GM18907 (cell line): Measurements from ENCODE around the gene SPRED3.
"Not testable (repeated sequence)": the region's sequence is repeated elsewhere in the genome, so short reads cannot be mapped to it uniquely, and the experiment has no call there.

Experiments
- ATAC-seq: cut with Tn5 transposase; IDR thresholded peaks from one replicate; pipeline ENCODE4 v1.9.1; 2021; ENCODE audit warnings: mild to moderate bottlenecking, moderate library complexity; ENCODE audit not compliant: unreplicated experiment

SPRED3 gene

DNA sequence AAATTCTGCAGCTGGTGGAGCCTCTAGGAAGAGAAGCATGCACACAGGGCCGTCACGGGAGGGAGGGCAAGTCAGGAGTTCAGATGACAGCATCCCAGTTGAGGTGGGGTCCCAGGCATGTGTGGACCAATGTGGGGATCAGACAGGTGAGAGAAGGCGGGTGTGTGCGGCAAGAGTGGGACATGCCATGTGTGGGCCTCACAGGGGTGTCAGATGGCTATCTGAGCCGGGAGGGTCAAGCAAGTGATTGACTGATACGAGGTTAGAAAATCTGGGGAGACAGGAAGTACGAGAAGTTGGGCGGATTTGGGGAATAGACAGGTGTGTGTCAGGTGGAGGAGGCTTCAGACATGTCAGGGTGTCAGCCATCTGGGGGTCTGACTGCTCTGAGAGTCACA, 28.6 kb downstream of the SPRED3 start:
- no peak for ATAC-seq

DNA sequence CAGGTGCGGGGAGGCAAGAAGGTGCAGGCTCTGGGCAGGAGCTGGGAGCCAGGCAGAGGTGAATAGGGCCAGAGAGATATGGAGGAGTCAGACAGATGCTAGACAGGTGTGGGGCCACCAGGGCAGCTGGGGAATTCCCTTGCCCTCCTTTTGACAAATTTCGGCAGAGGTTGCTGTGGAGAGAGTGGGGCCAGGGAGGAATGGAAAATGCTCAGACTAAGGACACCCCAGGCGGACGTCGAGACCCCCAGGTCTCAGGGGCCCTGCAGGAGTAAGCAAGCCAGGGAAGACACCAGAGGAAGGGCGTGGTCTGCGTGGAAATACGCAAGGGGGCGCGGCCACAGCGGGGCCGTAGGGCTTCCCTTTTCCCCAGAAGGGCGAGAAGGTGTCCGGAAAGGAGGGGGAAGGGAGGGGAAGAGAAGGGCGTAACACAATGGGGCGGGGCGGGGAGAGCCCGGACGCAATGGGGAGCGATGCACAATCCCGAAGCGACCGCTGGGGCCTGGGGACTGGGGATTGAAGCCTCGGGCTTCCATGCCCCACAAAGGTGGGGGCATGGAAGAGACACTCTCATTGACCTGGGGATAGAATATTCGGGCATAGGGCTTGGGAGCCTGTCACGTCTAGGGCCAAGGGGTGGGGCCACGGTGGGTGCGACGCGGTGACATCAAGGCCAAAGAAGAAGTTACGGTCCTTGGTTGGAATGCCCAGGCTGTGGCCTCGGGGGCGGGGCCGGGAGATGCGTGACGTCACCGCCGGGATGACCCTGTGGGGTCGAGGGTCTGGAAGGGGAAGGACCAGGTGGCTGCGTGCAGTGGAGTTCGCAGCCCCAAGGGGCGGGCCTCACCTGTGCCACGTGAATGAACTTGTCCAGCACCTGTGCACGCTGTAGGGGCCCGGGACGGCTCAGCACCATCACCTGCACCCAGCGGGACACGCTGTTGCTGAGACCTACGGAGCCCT, 29.3 kb downstream of the SPRED3 start:
- ATAC-seq = no peak

DNA sequence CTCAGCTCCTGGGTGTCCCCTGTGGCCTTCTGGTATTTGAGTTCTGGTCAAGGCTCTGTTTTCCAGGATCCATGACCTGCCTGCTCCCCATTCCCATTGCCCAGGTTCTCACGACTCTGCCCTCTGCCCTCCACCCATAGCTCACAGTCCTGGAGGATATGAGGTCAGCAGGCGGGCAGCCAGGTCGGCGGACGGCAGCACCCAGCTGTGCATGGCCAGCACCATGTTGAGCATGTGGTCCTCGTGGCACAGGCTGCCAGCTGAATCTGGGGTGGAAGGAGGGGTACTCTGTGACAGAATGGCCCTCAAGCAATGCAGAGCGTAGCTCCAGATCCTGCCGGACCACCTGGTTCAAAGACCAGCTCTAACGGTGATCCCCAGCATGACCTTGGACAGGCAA, 32.4 kb downstream of the SPRED3 start:
- ATAC-seq = no peak

DNA sequence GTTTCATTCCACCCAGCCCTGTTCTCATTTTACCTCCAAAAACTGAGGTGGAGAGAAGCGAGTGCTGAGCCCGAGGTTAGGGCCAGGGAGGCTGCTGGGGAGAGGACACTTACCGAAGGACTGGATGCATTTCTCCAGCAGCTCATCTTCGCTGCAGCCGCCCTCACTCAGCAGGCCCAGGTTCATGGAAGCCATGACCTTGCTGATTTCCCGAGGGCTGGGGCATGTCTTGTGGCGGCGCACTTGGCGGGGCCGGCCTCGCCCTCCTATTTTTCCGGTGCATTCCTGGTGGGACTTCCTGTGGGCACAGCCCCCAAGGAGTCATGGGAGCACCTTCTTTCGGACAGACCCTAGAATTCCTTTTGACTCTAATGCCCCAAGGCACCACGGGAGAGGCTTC, 33.4 kb downstream of the SPRED3 start:
- ATAC-seq = no peak

DNA sequence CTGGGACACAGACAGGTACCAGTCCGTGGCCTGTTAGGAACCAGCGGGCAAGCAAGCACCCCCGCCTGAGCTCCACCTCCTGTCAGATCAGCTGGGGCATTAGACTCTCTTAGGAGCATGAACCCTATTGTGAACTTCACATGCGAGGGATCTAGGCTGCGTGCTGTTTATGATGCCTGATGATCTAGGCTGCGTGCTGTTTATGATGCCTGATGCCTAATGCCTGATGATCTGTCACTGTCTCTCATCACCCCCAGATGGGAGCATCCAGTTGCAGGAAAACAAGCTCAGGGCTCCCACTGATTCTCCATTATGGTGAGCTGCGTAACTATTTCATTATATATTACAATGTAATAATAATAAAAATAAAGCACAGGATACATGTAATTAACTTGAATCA, 33.9 kb downstream of the SPRED3 start:
- no peak for ATAC-seq

DNA sequence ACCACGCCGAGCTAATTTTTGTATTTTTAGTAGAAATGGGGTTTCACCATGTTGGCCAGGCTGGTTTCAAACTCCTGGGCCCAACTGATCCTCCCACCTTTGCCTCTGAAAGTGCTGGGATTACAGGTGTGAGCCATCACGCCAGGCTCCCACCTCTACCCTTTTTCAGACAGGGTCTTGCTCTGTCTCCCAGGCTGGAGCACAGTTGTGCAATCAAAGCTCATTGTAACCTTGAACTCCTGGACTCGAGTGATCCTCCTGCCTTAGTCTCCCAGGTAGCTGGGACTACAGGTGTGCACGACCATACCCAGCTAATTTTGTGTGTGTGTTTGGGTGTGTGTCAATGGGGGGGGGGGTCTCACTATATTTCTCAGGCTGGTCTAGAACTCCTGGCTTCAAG, 35.8 kb downstream of the SPRED3 start:
- no peak for ATAC-seq

DNA sequence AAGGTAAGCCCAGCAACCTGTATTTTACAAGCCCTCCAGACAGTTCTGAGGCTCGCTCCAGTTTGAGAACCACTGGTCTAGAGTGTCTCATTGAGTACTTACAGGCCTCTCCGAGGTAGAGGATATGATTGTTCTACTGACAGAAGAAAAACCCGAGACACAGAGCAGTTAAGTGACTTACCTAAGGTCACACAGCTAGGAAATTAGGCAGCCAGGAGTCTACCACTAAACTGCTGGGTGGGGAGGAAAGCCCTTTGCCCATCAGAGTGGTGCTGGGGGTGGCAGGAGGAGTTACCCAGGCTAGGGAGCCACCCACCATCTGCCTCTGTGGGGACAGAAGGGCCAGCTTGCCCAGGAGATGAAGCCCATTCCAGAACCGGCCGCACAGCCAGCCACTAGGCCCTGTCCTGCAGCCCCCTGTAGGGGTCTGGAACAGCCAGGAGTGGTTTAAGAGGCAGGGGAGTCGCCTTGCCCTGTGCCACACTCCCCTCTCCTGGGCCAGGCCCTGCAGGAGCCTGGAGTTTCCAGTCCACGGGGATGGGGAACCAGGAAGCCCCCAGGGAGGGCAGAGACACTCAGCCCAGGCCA, 36.8 kb downstream of the SPRED3 start:
- ATAC-seq = no peak

DNA sequence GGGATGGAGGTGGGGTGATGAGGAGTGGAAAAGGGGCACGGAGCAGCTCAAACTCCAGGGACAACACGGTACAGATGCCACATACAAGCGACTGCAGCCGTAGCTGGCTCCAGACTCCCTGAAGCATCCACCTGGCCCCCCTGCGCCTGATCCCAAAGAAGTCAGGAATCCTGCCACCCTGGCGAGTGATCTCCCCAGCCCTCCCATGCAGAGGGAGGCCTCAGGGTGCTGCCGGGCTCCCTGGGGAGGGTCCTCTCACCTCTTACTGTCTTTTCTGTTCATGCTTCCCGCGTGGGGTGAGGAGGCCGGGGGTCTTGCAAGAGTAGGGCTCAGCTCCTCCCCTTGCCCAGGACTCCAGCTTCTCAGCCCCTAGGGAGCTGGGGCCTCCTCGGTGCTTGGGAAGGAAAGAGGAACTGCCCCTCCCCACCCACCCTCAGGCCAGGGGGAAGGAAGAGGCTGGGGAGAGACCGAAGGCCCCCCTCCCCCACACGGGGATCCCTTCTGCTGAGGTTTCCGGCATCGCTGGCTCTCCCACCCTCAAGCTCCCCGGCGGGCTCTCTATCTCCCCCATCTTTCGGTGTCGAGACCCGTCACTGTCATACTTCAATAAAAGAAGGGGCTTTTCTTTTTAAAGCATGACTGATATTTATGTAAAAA, 37.4 kb downstream of the SPRED3 start, which contains the start of gene RASGRP4:
Gene RASGRP4, minus strand, starts transcription at position 410 of the 657 bp plus-strand sequence. Its CDS starts 128 bp downstream, at position 282.
- ATAC-seq = no peak

DNA sequence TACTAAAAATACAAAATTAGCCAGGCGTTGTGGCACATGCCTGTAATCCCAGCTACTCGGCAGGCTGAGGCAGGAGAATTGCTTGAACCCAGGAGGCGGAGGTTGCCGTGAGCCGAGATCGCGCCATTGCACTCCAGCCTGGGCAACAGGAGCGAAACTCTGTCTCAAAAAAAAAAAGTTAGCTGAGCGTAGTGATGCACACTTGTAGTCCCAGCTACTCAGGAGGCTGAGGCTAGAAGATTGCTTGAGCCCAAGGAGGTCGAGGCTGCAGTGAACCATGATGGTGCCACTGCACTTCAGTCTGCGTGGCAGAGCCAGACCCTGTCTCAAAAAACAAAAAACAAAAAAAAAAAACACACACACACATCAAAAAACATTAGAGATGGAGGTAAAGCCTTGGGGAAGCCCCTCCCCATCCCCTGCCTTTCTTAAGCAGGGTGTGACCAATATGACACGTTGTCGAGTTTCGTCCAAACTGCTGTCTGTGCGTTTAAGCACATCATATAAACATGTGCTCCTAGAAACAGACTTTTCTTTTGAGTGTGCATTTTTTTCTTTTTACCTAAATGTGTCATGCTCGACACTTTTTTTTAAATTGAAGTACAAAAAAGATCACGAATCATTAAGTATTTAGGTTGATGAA, 38.7 kb downstream of the SPRED3 start:
- ATAC-seq = not testable (repeated sequence)

DNA sequence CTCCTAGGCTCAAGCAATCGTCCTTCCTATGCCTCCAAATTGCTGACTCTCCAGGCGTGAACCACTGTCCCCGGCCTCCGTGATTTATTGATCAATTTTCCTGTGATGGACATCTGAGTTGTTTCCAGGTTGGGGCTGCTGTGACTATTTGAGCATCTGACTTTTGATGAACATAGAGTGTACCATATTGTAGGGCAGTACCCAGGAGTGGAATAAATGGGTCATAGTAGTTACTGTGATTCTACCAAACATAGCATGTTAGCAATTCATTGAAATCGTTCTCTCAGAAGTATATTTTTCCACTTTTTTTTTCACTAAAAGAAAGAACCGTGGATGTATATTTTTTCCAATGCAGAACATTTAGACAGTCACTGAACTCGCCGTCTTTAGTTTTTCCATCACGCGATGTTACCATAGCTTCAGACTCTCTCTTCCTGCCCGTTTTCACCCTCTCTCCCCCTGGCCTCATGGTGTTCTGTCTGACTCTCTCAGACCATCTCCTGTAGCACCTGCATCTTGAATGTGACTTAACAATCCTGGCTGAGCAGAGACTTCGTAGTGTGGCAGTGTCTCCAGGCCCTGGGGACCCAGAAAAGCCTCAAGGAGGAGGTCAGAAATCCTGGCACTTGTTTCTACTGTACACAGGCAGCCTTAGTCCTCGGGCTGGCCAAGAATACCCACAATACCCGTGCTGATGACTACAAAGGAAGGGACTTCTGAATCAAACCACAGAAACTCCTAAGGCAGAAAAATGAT, 40.7 kb downstream of the SPRED3 start:
- ATAC-seq = no peak

DNA sequence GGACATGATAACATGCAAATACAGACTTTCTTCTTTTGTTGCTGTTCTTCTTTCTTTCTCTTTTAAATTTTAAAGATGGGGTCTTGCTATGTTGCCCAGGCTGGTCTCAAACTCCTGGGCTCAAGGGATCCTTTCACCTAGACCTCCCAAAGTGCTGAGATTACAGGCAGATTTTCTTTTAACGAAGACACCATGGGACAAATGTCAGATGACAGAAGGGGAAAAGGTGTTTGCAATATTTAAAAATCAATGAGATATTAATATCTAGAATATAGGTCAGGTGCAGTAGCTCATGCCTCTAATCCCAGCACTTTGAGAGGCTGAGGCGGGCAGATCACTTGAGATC, 41.3 kb downstream of the SPRED3 start:
- no peak for ATAC-seq

DNA sequence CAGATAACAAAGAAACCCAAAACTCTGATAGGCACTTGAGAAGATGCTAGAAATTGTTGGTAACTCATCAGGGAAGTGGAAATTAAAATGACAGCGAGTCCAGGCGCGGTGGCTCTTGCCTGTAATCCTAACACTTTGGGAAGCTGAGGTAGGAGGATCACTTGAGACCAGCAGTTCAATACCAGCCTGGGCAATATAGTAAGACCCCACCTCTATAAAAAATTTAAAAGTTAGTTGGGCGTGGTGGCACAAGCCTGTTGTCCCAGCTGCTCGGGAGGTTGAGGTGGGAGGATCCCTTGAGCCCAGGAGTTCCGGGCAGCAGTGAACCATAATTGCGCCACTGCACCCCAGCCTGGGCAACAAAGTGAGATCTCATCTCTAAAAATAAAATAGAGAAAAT, 42.4 kb downstream of the SPRED3 start:
- no peak for ATAC-seq

DNA sequence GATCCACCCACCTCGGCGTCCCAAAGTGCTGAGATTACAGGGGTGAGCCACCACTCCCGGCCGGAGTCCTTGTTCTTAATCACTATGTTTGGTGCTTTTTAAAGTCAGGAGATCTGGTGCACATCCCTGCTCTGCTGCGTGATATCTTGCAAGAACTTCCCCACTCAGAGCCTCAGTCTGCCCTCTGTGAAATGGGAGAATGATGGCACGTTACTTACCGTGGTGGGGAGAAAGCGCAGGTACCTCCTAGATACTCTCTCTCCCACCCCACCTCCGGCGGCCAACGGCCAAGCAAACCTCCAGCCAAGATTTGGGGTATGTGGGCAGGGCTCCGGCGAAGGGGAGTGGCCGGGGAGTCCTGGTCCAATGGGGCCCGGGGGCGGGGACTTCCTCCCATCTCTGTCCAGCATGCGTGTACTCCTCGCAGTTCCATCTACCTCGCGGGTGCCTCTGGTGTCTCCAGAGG, 44.8 kb downstream of the SPRED3 start, which contains the start of gene RYR1:
Gene RYR1, plus strand, starts transcription at position 424 of the 466 bp plus-strand sequence. CDS start 139 bp downstream, outside the sequence.
- ATAC-seq = no peak

DNA sequence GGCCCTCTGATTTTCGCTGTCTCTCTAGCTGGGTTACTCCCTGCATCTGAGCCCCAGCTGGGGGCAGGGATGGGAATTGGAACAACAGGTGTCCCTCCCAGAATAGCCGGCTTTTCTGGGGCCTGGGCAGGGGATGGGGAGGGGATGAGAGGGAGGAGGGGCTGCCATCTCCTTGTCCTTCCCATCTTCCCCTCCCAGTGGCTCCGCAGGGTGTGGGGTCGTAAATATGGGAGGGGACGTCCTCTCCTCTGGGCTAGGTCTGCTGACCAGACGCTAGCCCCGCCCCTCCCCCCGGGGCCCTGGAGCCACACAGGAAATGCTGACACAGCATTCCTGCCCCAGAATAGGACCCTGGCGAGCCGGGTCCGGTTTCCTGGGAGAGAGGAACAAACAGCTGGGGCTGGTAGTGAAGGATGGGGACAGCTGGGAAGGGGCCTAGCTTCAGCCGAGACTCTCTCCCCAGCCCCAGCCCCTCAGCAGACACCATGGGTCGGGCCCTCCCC, 46.1 kb downstream of the SPRED3 start:
- no peak for ATAC-seq

DNA sequence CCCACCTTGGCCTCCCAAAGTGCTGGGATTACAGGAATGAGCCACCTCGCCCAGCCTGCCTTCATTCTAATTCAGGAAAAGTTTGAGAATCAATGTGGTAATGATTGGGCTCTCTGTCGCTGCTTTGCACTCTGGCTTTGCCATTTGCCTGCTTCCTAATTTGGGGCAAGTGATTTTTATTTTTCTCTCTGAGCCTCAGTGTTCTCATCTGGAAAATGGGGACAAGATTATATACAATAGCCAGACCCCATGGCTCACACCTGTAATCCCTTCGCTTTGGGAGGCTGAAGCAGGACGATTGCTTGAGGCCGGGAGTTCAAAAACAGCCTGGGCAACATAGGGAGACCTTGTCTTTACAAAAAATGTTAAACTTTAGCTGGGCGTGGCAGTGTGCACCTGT, 48.8 kb downstream of the SPRED3 start:
- ATAC-seq = no peak

DNA sequence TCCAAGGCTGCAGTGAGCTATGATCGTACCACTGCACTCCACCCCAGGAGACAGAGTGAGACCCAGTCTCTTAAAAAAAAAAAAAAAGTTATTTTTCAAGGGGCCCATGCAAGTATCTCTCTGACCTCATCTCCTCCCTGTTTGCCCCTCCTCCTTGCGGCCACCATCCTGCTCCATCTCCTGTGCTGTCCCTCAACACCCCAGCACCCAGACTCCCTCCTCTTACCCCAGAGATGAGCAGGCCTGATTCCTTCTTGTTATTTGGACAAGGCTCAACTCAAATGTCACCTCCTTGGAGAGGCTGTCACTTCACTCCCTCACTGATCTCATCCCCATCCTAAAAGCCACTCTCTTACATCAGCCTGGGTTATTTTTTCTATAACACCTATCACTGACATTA, 49.4 kb downstream of the SPRED3 start:
- ATAC-seq = no peak

DNA sequence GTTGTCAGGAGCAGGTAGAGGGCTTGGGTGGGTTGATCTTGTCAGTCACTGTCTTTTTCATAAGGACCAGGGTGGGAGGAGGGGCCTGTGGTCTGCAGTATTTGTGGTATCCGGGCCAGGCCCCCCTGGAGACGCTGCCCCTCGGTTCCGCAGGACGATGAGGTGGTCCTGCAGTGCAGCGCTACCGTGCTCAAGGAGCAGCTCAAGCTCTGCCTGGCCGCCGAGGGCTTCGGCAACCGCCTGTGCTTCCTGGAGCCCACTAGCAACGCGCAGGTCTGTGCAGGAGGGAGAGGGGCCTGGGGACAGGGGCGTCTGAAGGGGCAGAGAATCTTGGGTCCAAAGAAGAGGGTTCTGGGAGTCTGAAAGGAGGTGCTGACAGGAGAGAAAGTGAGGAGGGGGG, 52.1 kb downstream of the SPRED3 start:
- no peak for ATAC-seq

DNA sequence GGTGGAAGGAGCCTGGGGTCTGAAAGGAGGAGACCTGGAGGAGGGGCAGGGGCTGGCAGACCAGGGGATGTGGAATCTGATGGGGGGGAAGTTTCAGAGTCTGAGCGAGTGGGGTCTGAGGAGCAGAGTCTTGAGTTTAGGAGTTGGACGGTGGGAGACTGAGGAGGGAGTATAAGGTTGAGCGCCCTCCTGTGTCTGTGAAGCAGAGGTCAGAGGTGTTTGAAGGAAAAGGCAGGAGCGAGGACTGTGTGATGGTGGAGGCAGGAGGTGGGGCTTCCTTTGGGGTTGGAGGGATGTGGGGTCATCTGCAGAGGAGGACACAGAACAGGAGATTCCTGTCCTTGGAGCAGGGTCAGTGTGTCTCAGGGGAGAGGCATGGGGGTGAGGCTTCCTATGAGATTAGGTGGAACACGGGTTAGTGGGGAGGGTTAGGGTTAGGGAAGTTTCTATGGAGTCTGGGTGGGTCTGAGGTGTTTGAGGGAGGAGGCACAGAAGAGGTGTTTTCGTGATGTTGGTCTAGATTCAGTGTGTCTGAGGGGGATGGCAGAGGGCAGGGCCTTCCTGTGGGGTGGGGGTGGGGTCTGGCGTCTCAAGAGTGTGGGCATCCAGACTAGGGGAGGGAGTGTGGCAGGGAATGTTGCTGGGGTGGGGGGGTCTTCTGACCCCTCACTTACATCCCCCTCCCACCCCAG, 53.3 kb downstream of the SPRED3 start:
- no peak for ATAC-seq

DNA sequence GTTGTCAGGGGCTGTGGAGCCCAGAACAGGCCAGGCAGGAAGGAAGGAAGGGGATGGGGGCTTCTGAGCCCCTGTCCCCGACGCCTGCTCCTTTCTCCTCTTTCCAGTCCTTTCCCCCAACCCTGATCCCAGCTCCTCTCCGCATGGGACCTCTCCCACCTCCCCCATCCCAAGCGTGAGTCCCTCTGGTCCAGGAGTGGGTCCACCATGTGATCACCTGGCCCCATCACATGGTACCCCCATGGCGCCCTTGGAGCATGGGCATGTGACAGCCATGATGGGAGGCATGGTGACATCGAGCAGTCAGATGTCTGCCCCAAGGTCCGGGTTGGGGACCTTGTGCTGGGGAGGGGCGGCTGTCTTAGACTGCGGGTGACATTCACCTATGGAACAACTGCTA, 54.2 kb downstream of the SPRED3 start:
- ATAC-seq = no peak
